ENCODE results near the gene VSTM2L. TPM values are rescaled to one million over a fixed set of nuclear protein-coding genes. Genes with fewer than 3 reads are reported as not detected.

VSTM2L gene
- total and polyA plus RNA-seq, 2 of the 13 experiments (the other 11 are each of a cell fraction or from before 2014, with no cell fraction given) = not detected

GRCh38 chr20:37881601-37882343 is 21.2 kb upstream of the VSTM2L start (continued):
- TF ChIP-seq, protein P1, sequence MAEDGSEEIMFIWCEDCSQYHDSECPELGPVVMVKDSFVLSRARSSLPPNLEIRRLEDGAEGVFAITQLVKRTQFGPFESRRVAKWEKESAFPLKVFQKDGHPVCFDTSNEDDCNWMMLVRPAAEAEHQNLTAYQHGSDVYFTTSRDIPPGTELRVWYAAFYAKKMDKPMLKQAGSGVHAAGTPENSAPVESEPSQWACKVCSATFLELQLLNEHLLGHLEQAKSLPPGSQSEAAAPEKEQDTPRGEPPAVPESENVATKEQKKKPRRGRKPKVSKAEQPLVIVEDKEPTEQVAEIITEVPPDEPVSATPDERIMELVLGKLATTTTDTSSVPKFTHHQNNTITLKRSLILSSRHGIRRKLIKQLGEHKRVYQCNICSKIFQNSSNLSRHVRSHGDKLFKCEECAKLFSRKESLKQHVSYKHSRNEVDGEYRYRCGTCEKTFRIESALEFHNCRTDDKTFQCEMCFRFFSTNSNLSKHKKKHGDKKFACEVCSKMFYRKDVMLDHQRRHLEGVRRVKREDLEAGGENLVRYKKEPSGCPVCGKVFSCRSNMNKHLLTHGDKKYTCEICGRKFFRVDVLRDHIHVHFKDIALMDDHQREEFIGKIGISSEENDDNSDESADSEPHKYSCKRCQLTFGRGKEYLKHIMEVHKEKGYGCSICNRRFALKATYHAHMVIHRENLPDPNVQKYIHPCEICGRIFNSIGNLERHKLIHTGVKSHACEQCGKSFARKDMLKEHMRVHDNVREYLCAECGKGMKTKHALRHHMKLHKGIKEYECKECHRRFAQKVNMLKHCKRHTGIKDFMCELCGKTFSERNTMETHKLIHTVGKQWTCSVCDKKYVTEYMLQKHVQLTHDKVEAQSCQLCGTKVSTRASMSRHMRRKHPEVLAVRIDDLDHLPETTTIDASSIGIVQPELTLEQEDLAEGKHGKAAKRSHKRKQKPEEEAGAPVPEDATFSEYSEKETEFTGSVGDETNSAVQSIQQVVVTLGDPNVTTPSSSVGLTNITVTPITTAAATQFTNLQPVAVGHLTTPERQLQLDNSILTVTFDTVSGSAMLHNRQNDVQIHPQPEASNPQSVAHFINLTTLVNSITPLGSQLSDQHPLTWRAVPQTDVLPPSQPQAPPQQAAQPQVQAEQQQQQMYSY (CRISPR knock-in tag; IDR thresholded peaks at IDR 0.05) = no peak
- TF ChIP-seq ARNTL (CRISPR knock-in tag; IDR thresholded peaks at IDR 0.05) (no peak), DNMT3B (CRISPR knock-in tag; conservative IDR thresholded peaks at IDR 0.05) (no peak), PRDM4 (CRISPR knock-in tag; IDR thresholded peaks at IDR 0.05; ENCODE audit: borderline replicate concordance) (no peak), ATF2 (CRISPR knock-in tag; IDR thresholded peaks at IDR 0.05) (no peak), CHD2 (IDR thresholded peaks at IDR 0.05; ENCODE audit: low read depth, low read length) (no peak), RFXANK (CRISPR knock-in tag; IDR thresholded peaks at IDR 0.05) (no peak), MXD4 (CRISPR knock-in tag; IDR thresholded peaks at IDR 0.05) (peak; percentile 29; the same call in 1 of the 2 replicates), REPIN1 (CRISPR knock-in tag; IDR thresholded peaks at IDR 0.05; ENCODE audit: borderline replicate concordance, low read depth) (no peak), RFX3 (CRISPR knock-in tag; IDR thresholded peaks at IDR 0.05) (no peak), REXO4 (CRISPR knock-in tag; IDR thresholded peaks at IDR 0.05; ENCODE audit: borderline replicate concordance) (no peak), ZNF317 (CRISPR knock-in tag; IDR thresholded peaks at IDR 0.05) (no peak), CHD4 (IDR thresholded peaks at IDR 0.05; ENCODE audit: borderline replicate concordance, low read length) (no peak)
- TF ChIP-seq, protein P2, sequence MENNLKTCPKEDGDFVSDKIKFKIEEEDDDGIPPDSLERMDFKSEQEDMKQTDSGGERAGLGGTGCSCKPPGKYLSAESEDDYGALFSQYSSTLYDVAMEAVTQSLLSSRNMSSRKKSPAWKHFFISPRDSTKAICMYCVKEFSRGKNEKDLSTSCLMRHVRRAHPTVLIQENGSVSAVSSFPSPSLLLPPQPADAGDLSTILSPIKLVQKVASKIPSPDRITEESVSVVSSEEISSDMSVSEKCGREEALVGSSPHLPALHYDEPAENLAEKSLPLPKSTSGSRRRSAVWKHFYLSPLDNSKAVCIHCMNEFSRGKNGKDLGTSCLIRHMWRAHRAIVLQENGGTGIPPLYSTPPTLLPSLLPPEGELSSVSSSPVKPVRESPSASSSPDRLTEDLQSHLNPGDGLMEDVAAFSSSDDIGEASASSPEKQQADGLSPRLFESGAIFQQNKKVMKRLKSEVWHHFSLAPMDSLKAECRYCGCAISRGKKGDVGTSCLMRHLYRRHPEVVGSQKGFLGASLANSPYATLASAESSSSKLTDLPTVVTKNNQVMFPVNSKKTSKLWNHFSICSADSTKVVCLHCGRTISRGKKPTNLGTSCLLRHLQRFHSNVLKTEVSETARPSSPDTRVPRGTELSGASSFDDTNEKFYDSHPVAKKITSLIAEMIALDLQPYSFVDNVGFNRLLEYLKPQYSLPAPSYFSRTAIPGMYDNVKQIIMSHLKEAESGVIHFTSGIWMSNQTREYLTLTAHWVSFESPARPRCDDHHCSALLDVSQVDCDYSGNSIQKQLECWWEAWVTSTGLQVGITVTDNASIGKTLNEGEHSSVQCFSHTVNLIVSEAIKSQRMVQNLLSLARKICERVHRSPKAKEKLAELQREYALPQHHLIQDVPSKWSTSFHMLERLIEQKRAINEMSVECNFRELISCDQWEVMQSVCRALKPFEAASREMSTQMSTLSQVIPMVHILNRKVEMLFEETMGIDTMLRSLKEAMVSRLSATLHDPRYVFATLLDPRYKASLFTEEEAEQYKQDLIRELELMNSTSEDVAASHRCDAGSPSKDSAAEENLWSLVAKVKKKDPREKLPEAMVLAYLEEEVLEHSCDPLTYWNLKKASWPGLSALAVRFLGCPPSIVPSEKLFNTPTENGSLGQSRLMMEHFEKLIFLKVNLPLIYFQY (CRISPR knock-in tag; IDR thresholded peaks at IDR 0.05; ENCODE audit: borderline replicate concordance) = no peak

Data from HepG2 (cell line).